HTR-8/SVneo (cell line): ENCODE results near the gene KCTD5.
"Not testable (repeated sequence)": the region's sequence is repeated elsewhere in the genome, so short reads cannot be mapped to it uniquely, and the experiment has no call there.

ENCODE experiments used
- DNase-seq: peaks from one replicate; pipeline ENCODE4 v3.0.0; 2011; ENCODE audit warnings: low spot score, mixed read lengths; ENCODE audit not compliant: insufficient read length
- FAIRE-seq: peaks from 2 replicates; lab custom pipeline; 2011; peaks lifted over from hg19 to GRCh38; lab: Jason Lieb, UNC

Gene KCTD5

GRCh38 chr16:2671193-2671592 lies 11.1 kb upstream of the KCTD5 start:
- not testable (repeated sequence) for DNase-seq, FAIRE-seq

DNA sequence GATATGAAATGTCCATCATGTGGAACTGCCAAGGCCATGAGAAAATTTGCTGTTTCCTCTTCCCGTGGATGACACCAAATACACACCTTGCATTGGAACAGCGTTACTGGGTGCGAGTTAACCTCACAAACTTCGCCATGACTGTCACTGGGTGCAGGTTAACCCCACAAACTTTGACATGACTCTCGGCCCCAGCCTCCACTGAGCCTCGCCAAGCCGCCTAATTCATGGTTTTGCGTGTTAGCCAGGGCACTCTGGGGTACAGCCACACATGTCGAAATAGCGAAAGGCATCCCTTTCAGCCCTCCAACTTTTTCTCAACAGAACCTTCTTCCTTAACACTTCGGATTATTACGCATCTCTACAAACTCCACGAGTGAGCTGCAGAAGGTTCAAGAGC lies 10.6 kb upstream of the KCTD5 start:
- no peak for DNase-seq
- FAIRE-seq, result no peak

DNA sequence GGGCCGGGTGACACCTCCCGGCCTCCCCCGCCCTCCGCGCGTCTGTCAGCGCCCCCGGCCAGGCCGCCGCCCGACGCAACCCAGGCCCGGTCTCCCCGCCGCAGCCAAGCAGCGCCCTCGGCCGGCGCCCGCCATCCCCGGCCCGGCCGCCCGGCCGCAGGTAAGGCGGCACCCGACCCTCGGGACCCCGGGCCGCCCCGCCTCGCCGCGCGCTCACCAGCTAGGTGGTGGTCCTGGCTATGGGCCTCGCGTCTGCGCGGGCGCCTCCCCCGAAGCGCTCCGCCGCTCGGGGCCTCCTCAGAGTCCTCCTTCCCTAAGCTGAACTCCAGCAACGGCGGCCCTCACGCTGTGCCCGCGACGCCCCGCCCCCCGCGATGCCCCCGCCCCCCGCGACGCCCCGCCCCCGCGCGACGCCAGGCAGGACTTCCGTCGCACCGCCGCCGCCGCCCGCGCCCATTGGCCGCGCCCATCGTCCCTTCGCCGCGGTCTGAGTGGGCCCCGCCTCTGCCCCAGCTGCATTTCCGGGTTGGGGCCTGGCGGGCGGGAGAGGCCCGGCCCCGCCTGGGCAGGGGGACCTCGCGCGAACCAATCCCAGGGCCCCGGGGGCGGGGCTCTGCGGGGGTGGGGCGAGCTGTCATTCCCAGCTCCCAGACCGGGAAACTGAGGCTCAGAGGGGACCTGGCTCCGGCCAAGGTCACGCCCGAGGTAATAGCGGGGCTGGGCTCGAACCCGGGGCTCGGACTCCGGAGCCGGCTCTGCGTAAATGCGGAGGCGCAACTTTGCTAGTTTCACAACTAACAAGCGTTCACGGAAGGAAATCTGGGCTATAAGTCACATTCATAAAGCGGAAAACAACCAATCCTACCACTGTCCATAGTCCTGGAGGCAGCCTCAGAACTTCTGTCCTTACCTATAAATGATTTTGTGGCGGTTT lies 9.0 kb upstream of the KCTD5 start:
- FAIRE-seq (no peak), DNase-seq (peak; percentile 88)

- FAIRE-seq (no peak), DNase-seq (no peak)
Observed at GRCh38 chr16:2675021-2675420, 7.3 kb upstream of the KCTD5 start.

DNA sequence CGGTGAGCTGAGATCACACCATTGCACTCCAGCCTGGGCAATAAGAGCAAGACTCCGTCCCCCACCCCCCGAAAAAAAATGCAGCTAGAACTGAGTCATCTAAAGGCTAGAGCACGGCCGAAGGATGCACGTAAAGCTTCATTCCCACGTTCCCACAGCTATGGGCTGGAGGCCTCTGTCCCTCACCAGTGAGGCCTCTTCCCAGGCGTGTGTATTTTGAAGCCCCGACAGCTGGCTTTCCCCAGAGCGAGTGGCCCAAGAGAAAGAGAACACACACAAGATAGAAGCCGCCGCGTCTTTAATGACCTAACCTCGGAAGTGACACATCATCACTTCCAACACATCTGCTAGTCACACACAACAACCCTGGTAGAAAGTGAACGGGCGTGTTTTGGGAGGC lies 6.6 kb upstream of the KCTD5 start:
- no peak for FAIRE-seq
- DNase-seq, result no peak

DNA sequence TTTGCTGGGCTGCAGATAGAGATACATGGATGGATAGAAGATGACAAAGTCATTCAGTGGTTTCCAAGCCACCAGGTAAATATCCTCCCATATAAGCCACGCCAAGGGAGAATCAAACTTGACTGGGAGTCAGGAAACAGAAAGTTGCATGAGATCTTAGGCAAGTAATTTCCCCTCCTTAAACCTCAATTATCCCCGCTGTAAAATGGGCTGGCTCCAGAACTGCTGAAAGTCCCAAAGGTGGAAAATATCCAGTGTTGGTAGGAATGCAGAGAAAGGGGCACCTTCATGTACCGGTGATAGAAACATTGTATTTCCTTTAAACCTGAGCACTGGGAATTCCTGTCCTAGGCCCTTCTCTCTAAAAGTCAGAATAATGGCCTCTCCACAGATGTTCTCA lies 5.4 kb upstream of the KCTD5 start:
- not testable (repeated sequence) for FAIRE-seq, DNase-seq

DNA sequence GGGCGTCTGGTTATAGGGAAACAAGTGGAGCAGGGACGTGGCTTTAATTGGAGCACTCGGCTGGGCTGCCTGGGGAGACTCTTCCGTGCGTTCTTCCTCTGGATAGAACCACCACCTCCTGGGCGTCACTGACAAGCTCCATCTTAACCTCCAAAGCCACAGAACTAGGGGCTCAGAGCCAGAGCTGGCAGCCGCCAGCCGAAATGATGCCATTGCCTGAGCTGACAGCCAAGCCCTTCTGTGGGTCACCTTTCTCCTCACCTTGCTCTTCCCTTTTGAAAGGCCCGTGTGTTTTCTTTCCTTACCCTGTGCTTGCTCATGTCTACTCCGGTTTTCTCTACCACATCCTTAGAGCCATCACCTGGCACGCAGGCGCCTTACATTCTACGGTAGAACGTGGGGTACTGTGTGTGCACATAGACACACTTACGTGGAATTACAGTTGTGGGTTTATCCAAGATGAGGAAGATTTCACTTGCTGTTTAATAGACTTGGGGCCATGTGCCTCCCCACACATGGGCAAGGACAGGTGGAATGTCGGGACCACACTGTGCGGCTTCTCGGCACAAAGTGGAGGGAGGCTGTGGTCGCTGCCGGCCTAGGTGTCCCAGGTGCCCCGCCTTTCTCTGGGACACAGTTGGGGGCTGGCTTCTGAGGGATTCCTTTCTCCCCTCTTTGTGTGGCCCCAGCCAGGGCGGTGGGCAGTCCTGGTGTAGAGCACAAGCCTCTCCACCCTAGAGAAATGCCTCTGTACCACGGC lies 3.9 kb upstream of the KCTD5 start:
- FAIRE-seq, DNase-seq: not testable (repeated sequence)

GRCh38 chr16:2679902-2680301 lies 2.4 kb upstream of the KCTD5 start:
- FAIRE-seq, DNase-seq: not testable (repeated sequence)

DNA sequence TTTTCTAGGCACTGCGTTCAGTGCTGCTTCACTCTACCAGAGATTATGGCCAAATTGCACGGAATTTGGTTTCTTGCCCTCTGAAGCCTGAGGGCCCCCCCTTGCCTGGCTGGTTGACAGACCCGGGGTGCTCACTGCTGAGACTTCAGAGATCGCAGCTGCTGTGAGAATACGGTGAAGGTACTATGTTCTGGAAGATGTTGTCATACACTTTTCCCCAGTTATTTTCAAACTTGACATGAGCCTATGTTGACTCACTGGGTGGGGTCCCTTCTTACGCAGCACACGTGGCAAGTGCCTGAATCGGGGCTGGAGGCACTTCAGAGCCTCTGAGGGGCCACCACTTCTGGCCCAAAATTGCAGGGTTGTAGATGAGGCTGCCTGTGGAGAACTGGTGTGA lies 2.0 kb upstream of the KCTD5 start:
- not testable (repeated sequence) for DNase-seq, FAIRE-seq

DNA sequence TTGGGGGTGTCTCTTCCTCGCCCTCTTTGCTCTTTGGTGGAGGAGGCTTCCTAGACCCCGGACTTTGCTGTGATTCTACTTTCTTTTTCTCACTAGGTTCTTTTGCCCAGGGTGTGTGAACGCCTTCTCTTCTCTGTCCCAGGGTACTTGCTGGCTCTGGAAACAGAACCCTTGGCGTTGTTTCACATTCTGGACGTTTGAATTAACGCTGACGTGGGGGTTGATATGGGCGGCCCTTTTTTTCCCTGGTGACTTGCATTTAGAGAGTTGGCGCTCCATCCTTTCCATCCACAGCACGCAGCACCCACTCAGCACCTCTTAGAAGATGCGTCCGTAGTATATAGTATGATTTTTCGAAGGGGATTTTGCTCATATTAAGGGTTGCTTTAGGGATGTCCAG lies 718 bp downstream of the KCTD5 start:
- not testable (repeated sequence) for DNase-seq, FAIRE-seq

GRCh38 chr16:2686075-2686474 lies 3.8 kb downstream of the KCTD5 start:
- DNase-seq, FAIRE-seq: not testable (repeated sequence)

DNA sequence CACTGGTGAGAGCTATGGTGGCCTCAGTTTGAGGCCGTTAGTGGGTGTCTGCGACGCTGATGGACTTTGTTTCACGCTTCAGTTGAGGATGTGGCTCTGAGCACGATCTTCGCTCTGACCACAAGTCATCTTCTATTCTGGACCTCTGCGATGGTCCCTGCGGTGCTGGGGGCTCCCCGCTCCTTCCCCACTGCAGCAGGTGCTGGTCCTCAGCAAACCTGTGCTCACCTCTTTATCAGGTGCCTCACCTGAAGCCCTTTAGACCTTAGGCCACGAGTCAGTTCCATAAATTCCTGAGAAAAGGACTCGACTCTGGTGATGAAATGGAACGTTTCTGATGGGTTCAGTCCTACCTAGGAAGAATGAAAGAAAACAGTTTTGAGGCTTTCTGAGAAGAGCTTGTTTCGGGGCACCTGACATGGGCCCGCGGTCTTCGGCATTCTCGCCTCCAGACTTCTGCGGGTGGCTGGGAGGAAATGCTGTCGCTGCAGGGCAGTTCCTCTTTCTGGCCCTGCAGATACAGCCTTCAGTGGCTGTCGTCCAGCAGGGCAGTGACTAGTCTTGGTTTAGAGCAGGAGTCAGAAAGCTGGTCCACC lies 4.7 kb downstream of the KCTD5 start:
- FAIRE-seq (no peak), DNase-seq (no peak)

DNA sequence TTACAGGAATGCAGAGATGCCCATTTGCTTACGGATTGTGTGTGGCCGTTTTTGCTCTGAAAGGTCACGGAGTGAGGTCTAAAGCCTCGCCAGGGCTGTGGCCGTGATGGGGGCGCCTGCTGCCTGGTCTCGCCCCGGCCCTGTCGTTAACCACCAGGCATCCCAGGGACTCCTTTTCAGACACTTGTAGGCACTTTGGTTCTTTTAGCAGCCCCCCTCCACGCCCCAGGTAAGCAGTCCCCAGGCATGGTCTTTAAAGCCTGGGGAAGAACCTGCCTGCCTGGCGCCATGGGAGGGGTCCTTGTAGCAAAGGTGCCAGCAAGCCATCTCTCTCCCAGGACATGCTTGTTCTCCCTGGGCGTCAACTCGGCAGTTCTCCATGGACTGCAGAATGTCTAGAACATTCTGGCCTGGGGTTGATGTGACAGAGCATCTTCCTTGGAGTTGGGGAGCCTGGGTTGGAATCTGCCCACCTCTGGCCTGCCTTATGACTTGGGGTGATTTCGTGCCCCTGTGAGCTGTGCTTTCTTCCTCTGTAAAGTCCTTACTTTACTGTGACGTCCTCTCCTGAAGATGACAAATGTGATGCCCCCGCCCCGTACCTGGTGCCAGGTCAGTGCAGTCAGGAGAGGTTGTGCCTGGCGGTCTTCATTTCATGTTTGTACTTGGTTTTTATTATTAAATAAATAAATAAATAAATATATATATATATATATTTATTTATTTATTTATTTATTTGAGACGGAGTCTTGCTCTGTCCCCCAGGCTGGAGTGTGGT lies 5.4 kb downstream of the KCTD5 start:
- FAIRE-seq (no peak), DNase-seq (no peak)

GRCh38 chr16:2689422-2689821 lies 7.1 kb downstream of the KCTD5 start:
- not testable (repeated sequence) for DNase-seq, FAIRE-seq

- DNase-seq (no peak), FAIRE-seq (no peak)
Observed at GRCh38 chr16:2689968-2690801, 7.9 kb downstream of the KCTD5 start.

GRCh38 chr16:2690852-2691251 lies 8.5 kb downstream of the KCTD5 start:
- FAIRE-seq, result no peak
- no peak for DNase-seq

- FAIRE-seq, result no peak
- DNase-seq, result no peak
Observed at GRCh38 chr16:2691491-2692248, 9.3 kb downstream of the KCTD5 start.

DNA sequence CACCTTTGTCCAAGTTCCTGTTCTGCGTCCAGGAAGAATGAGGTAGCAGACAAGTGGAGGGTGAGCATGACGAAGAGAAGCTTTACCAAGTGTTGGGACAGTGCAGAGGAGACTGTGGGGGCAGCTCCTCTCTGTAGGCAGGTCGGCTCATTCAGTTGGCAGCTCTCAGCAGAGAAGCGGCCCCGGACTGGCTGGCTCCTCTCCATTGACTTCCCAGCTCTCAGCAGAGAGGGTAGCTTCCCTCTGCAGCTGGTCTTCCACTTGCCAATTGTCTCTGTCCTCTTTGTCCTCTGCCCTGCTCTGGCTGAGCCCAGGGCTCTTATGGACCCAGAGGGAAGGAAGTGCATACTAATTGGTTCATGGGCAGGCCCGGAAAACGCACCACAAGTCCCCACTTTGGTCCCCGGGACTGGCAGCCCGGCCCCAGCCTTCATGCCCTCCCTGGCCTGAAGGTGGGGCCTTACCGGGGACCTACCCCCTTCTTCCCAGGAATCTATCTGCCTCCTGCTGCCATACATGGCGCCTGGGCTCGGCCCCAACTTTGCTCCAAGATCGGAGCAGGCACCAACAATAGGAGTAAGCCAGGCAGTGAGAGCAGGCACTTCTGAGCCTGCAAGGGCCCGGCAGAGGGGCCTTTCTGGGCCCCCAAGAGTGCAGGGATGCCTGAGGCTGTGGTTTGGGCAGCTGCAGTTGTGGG lies 10.1 kb downstream of the KCTD5 start:
- no peak for FAIRE-seq

More for the DNA sequence above, 10.1 kb downstream of the KCTD5 start:
- no peak for DNase-seq
